Measurements from ENCODE around the gene MAP3K2. TPM values are rescaled to one million over a fixed set of nuclear protein-coding genes. Genes with fewer than 3 reads are reported as not detected.
A peak's percentile ranks its signal among the peaks of the same experiment; 100 is the strongest.

The MAP3K2 gene
- total RNA-seq, 4 donors from 2014 or later, result 34.2 to 69.5 (median 61.1) TPM

GRCh38 chr2:127255146-127255545 lies 132.6 kb downstream of the MAP3K2 start:
- Histone ChIP-seq H3K27ac (peak overlapping the region in 3 of 4 donors; percentile 32 to 73 (median 64)), H3K27me3 (no peaks in the 10 kb centered on the region), H3K9me3 (no peaks in the 10 kb centered on the region), H3K4me3 (no peak overlapping the region), H3K4me1 (peaks cover 0 to 27% (median 8%) of the 10 kb centered on the region in 4 donors), H3K36me3 (peaks cover 0 to 39% (median 0%) of the 10 kb centered on the region in 3 donors)
- DNase-seq (ENCODE audit: low spot score in 2 of 2), result no peak
- 21 to 34% methylated on average over 2 of the region's 2 CpGs for WGBS, 2 donors
- TF ChIP-seq EP300 (IDR thresholded peaks at IDR 0.05) (peak in 1 of 2 donors; percentile 71), CTCF (IDR thresholded peaks at IDR 0.05) (no peak)

GRCh38 chr2:127254386-127254981 lies 133.3 kb downstream of the MAP3K2 start:
- Histone ChIP-seq H3K27me3 (no peaks in the 10 kb centered on the region), H3K36me3 (peaks cover 0 to 33% (median 0%) of the 10 kb centered on the region in 3 donors), H3K4me1 (peaks cover 0 to 27% (median 8%) of the 10 kb centered on the region in 4 donors), H3K27ac (peak overlapping the region in 2 of 4 donors; percentile 60 to 64), H3K9me3 (no peaks in the 10 kb centered on the region), H3K4me3 (no peak overlapping the region)
- no peak for DNase-seq (ENCODE audit: low spot score in 2 of 2)
- WGBS, 2 donors, result 47 to 49% methylated on average over 7 of the region's 7 CpGs
- no peak for TF ChIP-seq EP300 (IDR thresholded peaks at IDR 0.05)
- TF ChIP-seq CTCF (IDR thresholded peaks at IDR 0.05), result no peak
- no peak for TF ChIP-seq POLR2A (IDR thresholded peaks at IDR 0.05)

Small RNA genes lying within 50 kb of the gene (small RNA-seq; reads per million reads assigned to genes)
- gene MIR4783 (not detected), gene RNU6-1147P (not detected)

Other genes starting within 250 kb of the MAP3K2 start
- 1 to 10 TPM in 1 of 4 donors, under 1 TPM in 3; 0.42 to 1.2 (median 0.73) TPM for gene CYP27C1, start 167.7 kb downstream of the MAP3K2 start, total RNA-seq
- 10 to 100 TPM; 52.2 to 70.0 (median 68.1) TPM for gene ERCC3, start 93.8 kb downstream of the MAP3K2 start, total RNA-seq
- gene PROC, start 30.5 kb upstream of the MAP3K2 start, total RNA-seq, result not detected
- 10 to 100 TPM; 28.4 to 42.6 (median 39.6) TPM for gene IWS1, start 138.5 kb upstream of the MAP3K2 start, total RNA-seq
- gene MYO7B, start 147.7 kb upstream of the MAP3K2 start, total RNA-seq, result under 1 TPM in 2 of 4 donors, not detected in 2; 0.30 to 0.78 TPM